ENCODE data around the gene PER3.

DNA sequence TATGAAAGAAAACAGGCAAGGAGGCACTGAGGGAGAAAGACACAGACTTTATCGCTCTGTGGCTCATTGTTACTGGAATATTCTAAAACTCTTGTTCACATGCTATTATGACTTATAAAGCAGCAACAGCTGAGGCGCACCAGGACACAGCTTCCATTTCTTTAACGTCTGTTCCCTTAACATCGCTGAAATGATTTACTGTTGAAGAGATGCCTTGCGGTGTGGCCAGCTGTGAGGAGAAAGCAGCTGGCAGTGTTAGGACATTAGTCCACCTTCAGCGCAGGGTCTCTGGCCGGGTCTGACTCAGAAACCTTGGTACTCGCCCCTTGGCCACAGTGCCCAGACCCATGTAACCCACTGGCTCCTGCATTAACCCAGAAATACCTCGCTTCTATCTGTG, 3.1 kb upstream of the PER3 start:
- TF ChIP-seq POLR2A (IDR thresholded peaks at IDR 0.05; ENCODE audit: low read depth, low read length) (no peak; the same call in 1 of the 2 replicates), POLR2AphosphoS5 (IDR thresholded peaks at IDR 0.05; ENCODE audit: low read depth, low read length) (no peak), SPI1 (IDR thresholded peaks at IDR 0.05; ENCODE audit: low read depth, low read length) (no peak), TAF1 (IDR thresholded peaks at IDR 0.05; ENCODE audit: low read depth, low read length) (no peak), PAX5 (IDR thresholded peaks at IDR 0.05; ENCODE audit: insufficient read depth, low read length, severe bottlenecking) (no peak), POU2F2 (IDR thresholded peaks at IDR 0.05; ENCODE audit: low read depth, low read length) (no peak)

Measured in GM12891 (cell line).